Activated CD4-positive, alpha-beta T cell treated with anti-CD3 and anti-CD28 coated beads, Interleukin-2, amount 50 U/mL, for 1 hour (primary cell): ENCODE results near the gene FIGNL2.

Source experiments
- DNase-seq: peaks from one replicate; pipeline ENCODE4 v3.0.0-alpha.2; 2020

FIGNL2 gene

GRCh38 chr12:51873251-51873994 lies 24.9 kb upstream of the FIGNL2 start:
- DNase-seq = no peak

DNA sequence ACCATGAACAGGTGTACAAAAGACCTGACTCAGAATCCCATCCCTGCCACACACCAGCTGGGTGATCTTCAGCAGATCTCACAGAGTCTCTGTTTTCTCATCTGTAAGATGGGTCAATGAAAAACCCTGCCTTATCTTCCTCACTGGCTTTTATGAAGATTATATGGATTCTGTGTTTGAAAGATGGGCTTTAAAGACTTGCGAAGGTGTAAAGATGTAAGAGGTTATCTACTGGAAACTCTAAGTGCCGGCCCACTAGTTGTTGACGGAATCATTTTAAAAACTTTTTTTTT lies 24.1 kb upstream of the FIGNL2 start:
- no peak for DNase-seq

DNA sequence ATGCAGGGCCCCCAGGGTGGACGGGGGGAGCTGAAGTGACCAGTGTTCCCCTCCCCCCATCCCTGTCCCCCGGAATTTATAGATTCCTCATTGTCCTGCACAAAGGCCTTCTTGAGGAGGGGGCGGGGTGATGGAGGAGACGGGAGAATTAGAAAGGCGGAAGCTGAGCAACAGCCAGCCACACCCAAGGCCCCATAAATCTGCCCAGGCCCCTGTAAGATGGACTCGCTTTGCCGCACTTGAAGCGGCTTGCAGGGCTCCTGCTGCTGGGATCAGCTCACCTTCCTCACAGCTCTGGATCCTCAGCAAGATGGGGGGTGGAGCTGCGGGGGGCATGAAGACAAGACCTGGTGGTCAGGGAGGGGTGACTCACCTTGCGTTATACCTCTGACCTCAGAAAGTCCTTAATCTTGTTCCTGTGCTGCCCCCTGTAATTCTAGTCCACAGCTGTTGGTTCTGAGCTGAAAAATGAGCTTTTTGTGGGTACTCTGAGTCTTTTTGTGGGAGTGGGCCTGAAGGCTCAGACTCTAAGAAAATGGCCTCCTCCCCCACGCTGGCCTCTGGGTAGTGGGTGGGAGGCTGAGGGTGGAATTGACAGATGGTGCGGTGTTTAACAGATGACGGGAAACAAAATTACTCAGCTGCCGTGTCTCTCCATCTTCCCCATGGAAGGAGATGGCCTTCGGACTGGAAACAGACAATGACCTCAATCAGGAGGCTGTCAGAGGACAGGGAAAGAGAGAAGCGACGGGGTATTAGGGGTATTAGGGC lies 23.6 kb upstream of the FIGNL2 start:
- no peak for DNase-seq

- DNase-seq = no peak
Observed at GRCh38 chr12:51871126-51871525, 22.6 kb upstream of the FIGNL2 start.

DNA sequence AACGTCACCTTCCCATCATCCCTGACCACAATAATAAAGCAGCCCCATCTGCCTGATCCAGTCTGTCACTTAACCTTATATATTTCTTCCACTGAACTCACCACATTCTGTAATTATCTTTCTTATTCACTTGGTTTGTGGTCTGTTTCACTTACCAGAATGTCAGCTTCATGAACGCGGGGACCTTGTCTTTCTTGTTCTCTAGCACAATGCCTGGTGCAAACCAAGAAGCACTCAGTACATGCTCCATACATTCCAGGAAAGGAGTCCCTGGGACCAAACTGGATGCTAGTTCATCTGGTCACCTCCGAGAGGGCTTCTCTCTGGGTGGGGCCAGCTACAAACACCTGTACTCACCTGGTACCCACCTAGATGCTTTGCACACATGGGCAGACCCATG lies 22.0 kb upstream of the FIGNL2 start:
- no peak for DNase-seq

DNA sequence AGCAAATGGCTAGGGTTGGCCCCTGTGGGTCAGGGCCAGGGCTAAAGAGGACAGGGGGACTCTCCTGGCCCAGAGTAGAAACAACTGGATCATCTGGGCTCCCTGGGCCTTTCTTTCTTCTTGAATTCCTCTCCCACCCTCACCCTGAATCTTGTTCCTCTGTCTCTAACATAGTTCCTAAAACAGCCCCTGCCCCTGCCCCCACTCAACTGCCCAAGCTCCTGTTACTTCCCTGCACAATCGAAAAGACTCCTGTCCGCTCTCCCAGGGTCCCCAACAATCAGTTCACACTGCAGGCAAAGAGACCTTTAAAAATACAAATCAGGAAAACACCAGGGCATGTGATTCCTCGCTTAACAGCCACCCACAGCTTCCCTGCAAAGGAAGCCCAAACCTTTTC lies 21.4 kb upstream of the FIGNL2 start:
- no peak for DNase-seq

DNA sequence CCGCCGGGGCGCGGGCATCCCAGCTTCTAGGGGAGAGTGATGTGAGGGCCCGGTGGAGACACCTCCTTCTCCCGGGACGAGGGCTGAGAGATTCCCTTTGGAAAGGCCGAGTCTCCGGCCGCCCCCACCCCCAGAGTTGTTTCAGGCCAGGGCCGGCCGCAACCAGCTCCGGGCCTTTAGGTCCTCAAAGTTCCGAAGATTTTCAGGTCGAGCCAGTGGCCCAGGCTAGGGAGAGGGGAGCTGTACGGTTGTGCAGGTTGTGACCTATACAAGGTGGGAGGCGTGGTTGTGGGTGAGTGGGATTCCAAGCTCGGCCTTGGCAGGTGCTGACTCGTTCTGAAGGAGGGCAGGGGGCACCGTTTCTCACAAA lies 21.0 kb upstream of the FIGNL2 start:
- no peak for DNase-seq

- no peak for DNase-seq
Observed at GRCh38 chr12:51868821-51869495, 20.4 kb upstream of the FIGNL2 start.

- no peak for DNase-seq
Observed at GRCh38 chr12:51867796-51868428, 19.4 kb upstream of the FIGNL2 start.

DNA sequence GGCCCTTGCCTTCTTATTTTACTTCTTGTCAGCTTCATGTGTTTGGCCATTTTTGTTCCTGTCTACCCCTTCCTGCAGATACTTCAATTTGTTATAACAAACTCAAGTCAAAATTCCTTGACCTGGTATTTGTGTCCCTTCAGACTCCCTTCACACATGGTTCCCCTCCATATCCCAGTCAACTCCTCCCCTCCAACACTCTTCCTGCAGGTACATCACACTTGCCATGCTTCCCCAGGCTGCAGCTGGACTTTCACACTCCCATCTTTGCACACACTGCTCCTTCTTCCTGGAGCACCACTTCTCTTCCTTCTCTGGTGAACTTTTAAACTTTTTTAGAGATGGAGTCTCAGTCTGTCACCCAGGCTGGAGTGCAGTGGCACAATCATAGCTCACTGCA lies 18.9 kb upstream of the FIGNL2 start:
- DNase-seq = no peak

DNA sequence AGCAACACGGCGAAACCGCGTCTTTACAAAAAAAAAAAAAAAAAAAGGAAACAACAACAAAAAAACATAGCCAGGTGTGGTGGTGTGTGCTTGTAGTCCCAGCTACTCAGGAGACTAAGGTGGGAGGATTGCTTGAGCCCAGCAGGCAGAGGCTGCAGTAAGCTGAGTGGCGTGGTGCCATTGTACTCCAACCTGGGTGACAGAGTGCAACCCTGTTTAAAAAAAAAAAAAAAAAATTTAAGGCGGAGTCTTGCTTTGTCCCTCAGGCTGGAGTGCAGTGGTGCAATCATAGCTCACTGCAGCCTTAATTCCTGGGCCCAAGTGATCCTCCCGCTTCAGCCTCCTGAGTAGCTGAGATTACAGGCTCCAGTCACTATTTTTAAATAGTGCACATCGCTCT lies 18.2 kb upstream of the FIGNL2 start:
- no peak for DNase-seq

DNA sequence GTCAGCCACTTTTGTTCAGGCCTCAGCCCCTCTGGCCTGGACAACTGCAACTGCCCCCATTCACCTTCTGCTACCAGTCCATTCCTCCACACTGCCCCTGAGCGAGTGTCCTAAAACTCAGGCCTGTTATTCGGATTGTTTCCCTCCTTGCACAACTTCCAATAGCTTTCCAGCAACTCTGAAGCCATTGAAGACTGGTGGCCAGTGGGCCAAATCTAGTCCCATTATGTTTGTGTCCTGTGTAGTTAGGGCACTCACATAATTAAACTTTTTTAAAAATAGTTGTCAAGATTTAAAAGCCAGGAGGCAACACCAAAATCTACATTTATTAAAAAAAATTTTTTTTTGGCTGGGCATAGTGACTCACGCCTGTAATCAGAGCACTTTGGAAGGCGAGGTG lies 17.8 kb upstream of the FIGNL2 start:
- no peak for DNase-seq

GRCh38 chr12:51865757-51866270 lies 17.3 kb upstream of the FIGNL2 start:
- DNase-seq = no peak

- DNase-seq = no peak
Observed at GRCh38 chr12:51864833-51865670, 16.5 kb upstream of the FIGNL2 start.

- DNase-seq = no peak
Observed at GRCh38 chr12:51863933-51864832, 15.7 kb upstream of the FIGNL2 start.

DNA sequence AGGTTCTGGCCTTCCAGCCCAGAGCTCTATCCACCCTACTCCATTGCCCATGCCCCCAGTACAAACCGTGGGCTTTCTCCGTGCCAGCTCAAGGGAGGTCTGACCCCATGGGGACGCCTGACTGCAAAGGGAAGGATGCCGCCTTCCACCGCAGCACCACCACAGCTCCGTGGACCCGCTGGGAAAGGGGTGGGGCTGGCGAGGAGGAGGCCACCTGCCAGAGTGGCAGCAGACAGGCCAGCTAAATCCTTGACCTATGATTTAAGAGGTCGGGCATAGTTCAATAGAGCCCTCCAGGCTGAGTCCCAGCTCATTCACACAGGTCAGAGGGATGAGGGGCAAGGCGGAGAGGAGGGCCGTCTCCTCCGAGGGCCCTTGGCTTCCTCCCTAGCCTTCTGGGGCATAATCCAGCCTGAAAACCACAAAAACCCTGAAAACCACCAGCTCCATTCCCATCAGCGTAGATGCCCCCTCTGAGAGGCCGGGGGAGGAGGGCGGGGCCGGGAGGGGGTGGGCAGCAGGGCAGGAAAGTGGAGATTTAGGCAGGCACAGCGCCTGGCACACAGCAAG lies 14.9 kb upstream of the FIGNL2 start:
- DNase-seq = no peak

GRCh38 chr12:51862947-51863346 lies 14.4 kb upstream of the FIGNL2 start:
- DNase-seq = no peak

DNA sequence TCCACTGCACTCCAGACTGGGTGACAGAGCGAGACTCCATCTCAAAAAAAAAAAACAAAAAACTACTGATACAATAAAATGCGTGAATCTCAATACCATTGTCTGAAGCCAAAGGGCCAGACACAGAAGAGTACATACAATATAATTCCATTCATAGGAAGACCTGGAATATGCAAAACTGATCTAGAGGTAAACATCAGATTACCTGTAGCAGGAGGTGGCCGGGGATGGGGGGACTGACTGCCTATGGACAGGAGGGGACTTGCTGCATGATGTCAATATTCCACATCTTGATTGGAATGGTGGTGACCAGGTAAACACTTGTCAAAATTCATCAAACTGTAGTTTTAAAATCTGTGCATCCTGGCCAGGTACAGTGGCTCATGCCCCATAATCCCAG lies 12.5 kb upstream of the FIGNL2 start:
- DNase-seq = no peak

- no peak for DNase-seq
Observed at GRCh38 chr12:51855586-51856428, 7.3 kb upstream of the FIGNL2 start.
